ENCODE results near the gene CREBBP.

Gene CREBBP

DNA sequence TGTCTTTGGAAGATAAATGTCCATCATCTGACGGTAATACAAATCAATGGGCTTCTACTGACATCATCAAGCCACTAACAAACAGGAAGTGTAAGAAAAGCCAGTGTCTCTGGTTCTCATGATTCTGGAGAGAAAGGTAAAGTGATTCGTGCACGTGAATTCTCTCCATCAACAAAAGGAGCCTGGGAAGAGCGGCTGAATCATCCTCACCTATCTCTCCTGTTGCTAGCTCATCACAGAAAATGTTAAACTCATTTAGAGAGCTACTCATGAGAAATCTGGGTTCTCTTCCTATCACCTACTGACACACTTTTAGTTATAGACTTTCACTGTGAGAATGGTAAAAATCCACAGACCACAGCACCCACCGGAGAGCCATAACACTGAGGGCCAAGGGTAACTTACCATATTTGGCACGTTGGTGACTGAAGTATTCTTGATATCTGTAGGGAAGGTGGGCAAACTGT, 70.3 kb downstream of the CREBBP start:
- Histone ChIP-seq H2BK12ac (ENCODE audit: low read length) (no peak overlapping the region), H3K36me3 (ENCODE audit: control insufficient read depth in 1 of 2, insufficient read depth in 2 of 2, low read length in 2 of 2) (peaks cover 14 to 17% of the 10 kb centered on the region in 2 experiments), H3K23ac (ENCODE audit: low read length) (no peak overlapping the region), H3K79me1 (ENCODE audit: low read length) (no peaks in the 10 kb centered on the region), H3K27me3 (ENCODE audit: insufficient read depth, low read length) (no peaks in the 10 kb centered on the region), H3K9ac (ENCODE audit: low read length) (no peak overlapping the region), H4K12ac (ENCODE audit: low read depth, low read length) (no peak overlapping the region), H3K4me1 (ENCODE audit: control insufficient read depth in 1 of 2, insufficient read depth in 2 of 2, low read length in 2 of 2) (no peaks in the 10 kb centered on the region), H3K4ac (ENCODE audit: low read depth, low read length) (no peak overlapping the region), H3K27ac (ENCODE audit: low read depth, low read length) (no peak overlapping the region), H2AFZ (ENCODE audit: insufficient read depth, low read length, poor library complexity) (no peak overlapping the region), H2BK5ac (ENCODE audit: low read depth, low read length, poor library complexity) (no peak overlapping the region), H3K79me2 (ENCODE audit: control insufficient read depth, insufficient read depth, low read length, poor library complexity) (peaks cover 4% of the 10 kb centered on the region), H2AK5ac (ENCODE audit: low read length) (no peak overlapping the region), H3K14ac (ENCODE audit: low read length) (no peak overlapping the region), H2BK120ac (ENCODE audit: insufficient read depth, low read length, poor library complexity) (no peak overlapping the region), H3K18ac (ENCODE audit: low read length) (no peak overlapping the region), H3K9me3 (ENCODE audit: insufficient read depth, low read depth, low read length) (no peaks in the 10 kb centered on the region), H4K8ac (ENCODE audit: low read depth, low read length) (no peak overlapping the region), H3K4me2 (ENCODE audit: low read length) (no peak overlapping the region), H3K4me3 (ENCODE audit: low read depth, low read length) (no peak overlapping the region), H4K91ac (ENCODE audit: low read depth, low read length) (no peak overlapping the region)
- no CpG with 5 or more reads among the region's 6 CpGs for WGBS (ENCODE audit: extremely low coverage, insufficient coverage, insufficient read length)
- no peak for DNase-seq

GRCh38 chr16:3808308-3809063, 72.0 kb downstream of the CREBBP start:
- no CpG with 5 or more reads among the region's 9 CpGs for WGBS (ENCODE audit: extremely low coverage, insufficient coverage, insufficient read length)

GRCh38 chr16:3807425-3808123, 72.9 kb downstream of the CREBBP start:
- no peak overlapping the region for H3K9ac ChIP-seq (ENCODE audit: low read length)
- no peak overlapping the region for H3K4ac ChIP-seq (ENCODE audit: low read depth, low read length)
- peaks cover 6% of the 10 kb centered on the region for H3K79me2 ChIP-seq (ENCODE audit: control insufficient read depth, insufficient read depth, low read length, poor library complexity)
- no peak overlapping the region for H4K8ac ChIP-seq (ENCODE audit: low read depth, low read length)
- no peak overlapping the region for H3K4me3 ChIP-seq (ENCODE audit: low read depth, low read length)
- H3K9me3 ChIP-seq (ENCODE audit: insufficient read depth, low read depth, low read length) = peaks cover 1% of the 10 kb centered on the region
- peaks cover 0 to 2% of the 10 kb centered on the region in 2 experiments for H3K4me1 ChIP-seq (ENCODE audit: control insufficient read depth in 1 of 2, insufficient read depth in 2 of 2, low read length in 2 of 2)
- no peaks in the 10 kb centered on the region for H3K79me1 ChIP-seq (ENCODE audit: low read length)
- no peaks in the 10 kb centered on the region for H3K27me3 ChIP-seq (ENCODE audit: insufficient read depth, low read length)
- H2AFZ ChIP-seq (ENCODE audit: insufficient read depth, low read length, poor library complexity) = peak overlapping the region; percentile 23
- no peak overlapping the region for H2BK12ac ChIP-seq (ENCODE audit: low read length)
- H3K27ac ChIP-seq (ENCODE audit: low read depth, low read length) = no peak overlapping the region
- H2BK5ac ChIP-seq (ENCODE audit: low read depth, low read length, poor library complexity) = no peak overlapping the region
- H3K18ac ChIP-seq (ENCODE audit: low read length) = no peak overlapping the region
- no peak overlapping the region for H4K12ac ChIP-seq (ENCODE audit: low read depth, low read length)
- H2AK5ac ChIP-seq (ENCODE audit: low read length) = no peak overlapping the region
- H3K14ac ChIP-seq (ENCODE audit: low read length) = no peak overlapping the region
- no peak overlapping the region for H3K4me2 ChIP-seq (ENCODE audit: low read length)
- H3K36me3 ChIP-seq (ENCODE audit: control insufficient read depth in 1 of 2, insufficient read depth in 2 of 2, low read length in 2 of 2) = peaks cover 14 to 20% of the 10 kb centered on the region in 2 experiments
- DNase-seq = no peak
- no peak overlapping the region for H4K91ac ChIP-seq (ENCODE audit: low read depth, low read length)
- H2BK120ac ChIP-seq (ENCODE audit: insufficient read depth, low read length, poor library complexity) = no peak overlapping the region
- no peak overlapping the region for H3K23ac ChIP-seq (ENCODE audit: low read length)
- no CpG with 5 or more reads among the region's 3 CpGs for WGBS (ENCODE audit: extremely low coverage, insufficient coverage, insufficient read length)

More at GRCh38 chr16:3808308-3809063, 72.0 kb downstream of the CREBBP start:
- Histone ChIP-seq H2BK120ac (ENCODE audit: insufficient read depth, low read length, poor library complexity) (no peak overlapping the region), H3K79me2 (ENCODE audit: control insufficient read depth, insufficient read depth, low read length, poor library complexity) (peaks cover 4% of the 10 kb centered on the region), H2AFZ (ENCODE audit: insufficient read depth, low read length, poor library complexity) (no peak overlapping the region), H3K27ac (ENCODE audit: low read depth, low read length) (no peak overlapping the region), H3K14ac (ENCODE audit: low read length) (no peak overlapping the region), H3K18ac (ENCODE audit: low read length) (peak overlapping the region; percentile 25), H3K4me1 (ENCODE audit: control insufficient read depth in 1 of 2, insufficient read depth in 2 of 2, low read length in 2 of 2) (peaks cover 0 to 2% of the 10 kb centered on the region in 2 experiments), H2BK5ac (ENCODE audit: low read depth, low read length, poor library complexity) (no peak overlapping the region), H2BK12ac (ENCODE audit: low read length) (no peak overlapping the region), H4K12ac (ENCODE audit: low read depth, low read length) (no peak overlapping the region), H3K4me2 (ENCODE audit: low read length) (no peak overlapping the region), H3K9me3 (ENCODE audit: insufficient read depth, low read depth, low read length) (no peaks in the 10 kb centered on the region), H2AK5ac (ENCODE audit: low read length) (no peak overlapping the region), H3K9ac (ENCODE audit: low read length) (no peak overlapping the region), H3K4me3 (ENCODE audit: low read depth, low read length) (no peak overlapping the region), H4K91ac (ENCODE audit: low read depth, low read length) (no peak overlapping the region), H3K79me1 (ENCODE audit: low read length) (no peaks in the 10 kb centered on the region), H3K27me3 (ENCODE audit: insufficient read depth, low read length) (no peaks in the 10 kb centered on the region), H3K23ac (ENCODE audit: low read length) (no peak overlapping the region), H4K8ac (ENCODE audit: low read depth, low read length) (no peak overlapping the region), H3K36me3 (ENCODE audit: control insufficient read depth in 1 of 2, insufficient read depth in 2 of 2, low read length in 2 of 2) (peaks cover 14 to 17% of the 10 kb centered on the region in 2 experiments), H3K4ac (ENCODE audit: low read depth, low read length) (peak overlapping the region; percentile 59)
- DNase-seq = no peak

DNA sequence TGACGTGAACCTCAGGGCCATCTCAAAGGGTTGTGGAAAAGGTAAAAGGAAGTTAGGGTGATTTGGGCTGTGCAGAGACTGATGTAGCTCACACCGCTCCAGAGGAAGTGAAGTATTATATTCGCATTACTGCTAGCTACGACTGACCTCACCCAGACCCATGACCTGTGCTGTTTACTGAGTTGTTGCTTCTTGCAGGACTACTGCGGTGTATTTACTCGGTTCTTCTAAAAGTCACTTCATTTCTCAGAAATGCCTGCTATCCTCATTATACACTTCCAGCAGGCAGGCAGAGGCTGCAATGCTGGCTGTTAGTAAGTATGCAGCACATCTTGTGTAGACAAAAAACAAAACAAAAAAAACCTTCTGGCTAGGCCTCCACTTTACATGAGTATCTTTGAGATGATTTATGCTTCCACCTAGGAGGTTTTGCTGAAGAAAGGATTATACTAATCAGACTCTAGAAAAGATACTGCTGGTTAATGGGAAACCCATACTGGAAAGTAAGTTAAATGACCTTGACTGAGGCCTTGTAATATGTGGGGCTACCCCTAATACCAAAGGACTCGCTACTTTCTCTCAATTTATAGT, 76.0 kb downstream of the CREBBP start:
- Histone ChIP-seq H2BK120ac (ENCODE audit: insufficient read depth, low read length, poor library complexity) (no peak overlapping the region), H3K9me3 (ENCODE audit: insufficient read depth, low read depth, low read length) (peaks cover 2% of the 10 kb centered on the region), H3K14ac (ENCODE audit: low read length) (no peak overlapping the region), H2AFZ (ENCODE audit: insufficient read depth, low read length, poor library complexity) (no peak overlapping the region), H3K36me3 (ENCODE audit: control insufficient read depth in 1 of 2, insufficient read depth in 2 of 2, low read length in 2 of 2) (peaks cover 12% of the 10 kb centered on the region in 2 experiments), H3K4me2 (ENCODE audit: low read length) (no peak overlapping the region), H3K79me1 (ENCODE audit: low read length) (no peaks in the 10 kb centered on the region), H4K12ac (ENCODE audit: low read depth, low read length) (no peak overlapping the region), H2BK5ac (ENCODE audit: low read depth, low read length, poor library complexity) (no peak overlapping the region), H3K27me3 (ENCODE audit: insufficient read depth, low read length) (no peaks in the 10 kb centered on the region), H3K27ac (ENCODE audit: low read depth, low read length) (no peak overlapping the region), H3K4me3 (ENCODE audit: low read depth, low read length) (no peak overlapping the region), H3K9ac (ENCODE audit: low read length) (no peak overlapping the region), H4K91ac (ENCODE audit: low read depth, low read length) (no peak overlapping the region), H3K23ac (ENCODE audit: low read length) (no peak overlapping the region), H2AK5ac (ENCODE audit: low read length) (no peak overlapping the region), H3K4me1 (ENCODE audit: control insufficient read depth in 1 of 2, insufficient read depth in 2 of 2, low read length in 2 of 2) (peaks cover 0 to 2% of the 10 kb centered on the region in 2 experiments), H2BK12ac (ENCODE audit: low read length) (no peak overlapping the region), H3K4ac (ENCODE audit: low read depth, low read length) (no peak overlapping the region), H3K79me2 (ENCODE audit: control insufficient read depth, insufficient read depth, low read length, poor library complexity) (peaks cover 6% of the 10 kb centered on the region), H4K8ac (ENCODE audit: low read depth, low read length) (no peak overlapping the region), H3K18ac (ENCODE audit: low read length) (no peak overlapping the region)
- no peak for DNase-seq
- WGBS (ENCODE audit: extremely low coverage, insufficient coverage, insufficient read length) = no CpG with 5 or more reads among the region's 7 CpGs
